C1 segment of cervical spinal cord (tissue), 14 donors: Measurements from ENCODE around the gene VPS35L.
"Not testable (repeated sequence)": the region's sequence is repeated elsewhere in the genome, so short reads cannot be mapped to it uniquely, and the experiment has no call there.

Experiments used
- DNase-seq, 14 donors: peaks; one replicate each; lab custom pipeline; 2025; lab: John Stamatoyannopoulos, UW

VPS35L gene

DNA sequence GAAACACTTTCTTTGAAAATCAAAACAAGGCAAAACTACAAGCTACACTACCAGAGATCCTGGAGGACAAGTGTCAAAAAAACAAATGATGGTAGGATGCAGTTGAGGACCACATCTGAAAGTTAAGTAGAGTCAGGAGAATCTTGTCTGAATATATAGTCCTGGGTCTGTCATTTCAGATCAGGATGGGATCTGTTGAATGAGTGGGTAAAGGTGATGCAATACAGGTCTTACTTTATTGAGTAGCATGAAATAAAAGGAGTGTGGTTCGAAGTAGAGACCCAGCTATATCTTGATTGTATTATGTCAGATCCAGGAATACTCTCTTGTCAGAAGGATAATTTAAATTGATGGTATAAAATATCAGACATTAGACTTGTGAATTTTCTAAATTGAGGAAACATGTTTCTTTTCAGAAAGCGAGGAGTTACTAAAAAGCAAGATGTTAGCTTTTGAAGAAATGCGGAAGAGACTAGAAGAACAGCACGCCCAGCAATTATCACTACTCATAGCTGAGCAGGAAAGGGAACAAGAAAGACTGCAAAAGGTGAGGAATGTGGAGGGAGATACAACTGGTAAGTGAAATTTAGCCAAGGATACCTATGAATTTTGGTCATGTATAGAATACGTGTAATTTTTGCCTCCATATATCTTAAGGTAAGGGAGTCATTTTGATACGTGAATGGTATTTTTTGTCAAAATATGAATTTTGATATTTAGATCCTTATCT is 15.1 kb upstream of the VPS35L start:
- DNase-seq: no peak

DNA sequence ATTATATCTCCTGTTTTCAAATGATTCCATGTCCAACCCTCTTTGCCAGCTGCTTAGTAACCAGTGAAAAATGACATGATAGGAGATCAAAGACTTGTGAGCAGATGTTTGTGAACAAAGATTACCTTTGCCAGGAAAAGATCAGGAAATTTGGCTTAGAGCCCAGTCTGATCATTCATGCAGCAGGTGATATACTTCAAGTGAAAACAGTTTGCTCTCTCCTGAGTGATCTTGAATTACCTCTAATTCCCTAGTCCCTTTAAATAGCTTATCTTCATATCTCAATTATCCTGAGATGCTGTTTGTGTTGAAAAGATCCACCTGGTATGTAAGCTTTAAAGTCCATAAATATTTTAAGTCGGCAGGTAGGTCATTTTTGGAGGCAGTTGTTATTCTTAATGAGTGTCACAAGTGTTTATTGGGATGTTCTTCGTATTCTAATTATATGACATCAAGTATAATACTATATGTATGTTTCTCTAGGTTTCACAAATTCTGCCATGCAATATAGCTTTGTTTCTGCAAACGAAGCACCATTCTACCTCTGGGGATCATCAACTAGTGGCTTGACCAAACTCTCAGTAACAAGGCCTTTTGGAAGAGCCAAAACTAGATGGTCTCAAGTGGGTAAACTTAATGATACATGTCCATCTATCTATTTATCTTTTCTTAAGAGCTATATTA is 13.2 kb upstream of the VPS35L start:
- DNase-seq: no peak

DNA sequence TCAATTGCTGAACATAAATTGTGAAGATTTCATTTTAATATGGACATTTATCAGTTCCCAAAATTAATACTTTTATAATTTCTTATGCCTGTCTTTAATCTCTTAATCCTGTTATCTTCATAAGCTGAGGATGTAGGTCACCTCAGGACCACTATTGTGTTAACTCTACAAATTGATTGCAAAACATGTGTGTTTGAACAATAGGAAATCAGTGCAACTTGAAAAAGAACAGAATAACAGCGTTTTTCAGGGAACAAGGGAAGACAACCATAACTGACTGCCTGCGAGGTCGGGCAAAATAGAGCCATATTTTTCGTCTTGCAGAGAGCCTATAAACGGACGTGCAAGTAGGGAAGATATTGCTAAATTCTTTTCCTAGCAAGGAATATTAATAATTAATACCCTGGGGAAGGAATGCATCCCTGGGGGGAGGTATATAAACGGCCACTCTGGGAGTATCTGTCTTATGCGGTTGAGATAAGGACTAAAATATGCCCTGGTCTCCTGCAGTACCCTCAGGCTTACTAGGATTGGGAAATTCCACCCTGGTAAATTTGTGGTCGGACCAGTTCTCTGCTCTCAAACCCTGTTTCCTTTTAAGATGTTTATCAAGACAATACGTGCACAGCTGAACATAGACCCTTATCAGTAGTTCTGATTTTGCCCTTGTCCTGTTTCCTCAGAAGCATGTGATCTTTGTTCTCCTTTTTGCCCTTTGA is 12.1 kb upstream of the VPS35L start:
- not testable (repeated sequence) for DNase-seq

DNA sequence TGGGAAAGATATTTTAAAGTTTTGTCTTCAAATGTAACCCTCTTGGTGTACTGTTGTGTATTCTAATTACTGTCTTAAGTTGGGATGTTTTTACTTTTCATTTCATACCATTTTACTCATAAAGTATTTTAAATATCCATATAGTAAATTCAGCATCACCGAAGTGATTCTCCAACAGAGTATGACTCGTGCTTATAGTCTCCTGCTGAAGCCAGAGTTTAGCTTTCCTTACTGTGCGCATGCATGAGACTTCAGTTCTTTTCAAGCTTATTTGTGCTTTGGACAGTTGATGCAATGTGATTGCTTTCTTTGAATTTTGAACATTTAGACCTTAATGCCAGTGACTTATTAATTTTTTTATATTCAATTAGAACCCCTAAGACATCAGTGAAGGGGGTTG is 7.4 kb upstream of the VPS35L start:
- no peak for DNase-seq

DNA sequence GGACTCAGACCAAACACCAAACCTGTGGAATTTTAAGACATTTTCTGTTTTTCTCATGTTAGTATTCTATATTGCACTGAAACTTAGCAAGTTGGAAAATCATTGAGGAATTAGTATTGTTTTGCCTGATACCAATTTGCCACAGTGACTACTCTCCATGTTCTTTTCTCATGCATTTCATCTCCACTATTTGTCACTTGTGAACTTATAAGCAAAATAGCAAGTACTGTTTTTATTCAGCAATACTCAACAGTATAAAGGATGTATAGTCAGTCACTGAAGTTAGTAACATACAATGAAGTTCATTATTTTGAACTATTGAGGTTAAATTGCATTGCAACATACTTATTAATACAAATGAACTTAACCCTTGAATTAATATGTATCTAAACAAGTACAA is 5.8 kb upstream of the VPS35L start:
- DNase-seq: no peak

DNA sequence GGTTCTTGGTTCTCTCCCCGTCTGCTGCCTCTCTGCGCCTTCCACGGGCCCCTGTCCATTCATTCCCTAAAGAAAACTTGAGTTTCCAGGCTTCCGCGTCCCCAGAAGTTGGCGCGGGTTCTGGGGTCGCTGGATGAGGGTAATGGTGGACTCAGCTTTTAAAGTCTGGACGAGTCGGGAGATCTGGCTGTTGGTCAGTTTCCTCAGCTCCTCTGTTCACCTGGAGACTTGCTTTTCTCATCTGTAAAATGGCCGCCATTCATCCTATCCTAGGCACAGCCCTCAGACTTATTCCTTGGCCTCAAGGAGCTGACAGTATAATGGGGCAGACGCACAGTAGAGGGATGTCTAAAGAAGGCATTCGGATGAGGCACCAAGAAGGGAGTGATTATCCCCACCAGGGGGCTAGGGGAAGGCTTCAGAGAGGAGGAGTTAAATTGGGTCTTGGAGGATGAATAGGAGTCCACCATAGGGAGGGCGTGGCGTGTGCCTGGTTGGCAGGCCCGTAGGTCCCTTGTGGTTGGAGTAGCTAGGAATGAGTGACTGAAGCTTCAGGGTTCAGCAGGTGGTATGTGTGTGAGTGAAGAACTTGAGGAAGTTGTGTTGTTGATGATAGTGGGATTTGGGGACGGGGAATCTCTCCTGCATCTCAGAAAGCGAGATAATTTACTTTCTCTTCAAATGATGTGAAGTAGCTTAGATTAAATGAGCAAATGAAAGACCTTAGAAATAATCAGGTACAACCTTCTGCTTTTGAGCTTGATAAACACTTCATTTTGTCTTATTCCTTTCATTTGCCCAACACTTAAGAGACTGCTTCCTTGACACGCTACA is 652 bp downstream of the VPS35L start:
- no peak for DNase-seq

DNA sequence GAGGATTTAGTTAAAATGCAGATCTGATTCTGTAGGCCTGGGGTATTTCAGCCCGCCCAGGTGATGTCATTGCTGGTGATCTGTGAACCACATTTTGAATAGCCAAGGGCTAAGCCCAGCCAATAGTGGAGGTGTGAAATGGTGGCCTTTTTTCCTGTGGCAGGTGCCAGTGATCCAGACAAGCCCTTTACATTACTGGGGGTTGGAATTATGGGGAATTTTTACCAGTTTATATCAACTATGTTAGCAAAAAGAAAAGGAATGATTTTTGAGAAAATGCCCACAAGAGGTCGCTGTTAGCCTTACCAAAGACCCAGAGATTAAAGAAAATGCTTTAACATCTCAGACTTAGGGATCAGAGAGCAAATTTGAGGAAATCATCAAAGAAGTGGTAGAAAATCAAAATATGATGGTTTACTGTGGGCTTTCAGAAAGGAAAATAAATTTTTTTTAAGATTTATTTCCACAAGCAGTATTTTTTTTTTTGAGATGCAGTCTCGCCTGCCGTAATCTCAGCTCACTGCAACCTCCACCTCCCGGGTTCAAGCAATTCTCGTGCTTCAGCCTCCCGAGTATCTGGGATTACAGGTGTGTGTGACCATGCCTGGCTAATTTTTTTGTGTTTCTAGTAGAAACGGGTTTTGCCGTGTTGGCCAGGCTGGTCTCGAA is 3.9 kb downstream of the VPS35L start:
- DNase-seq: peak in 3 of 14 donors; percentile 8 to 30 (median 14)

DNA sequence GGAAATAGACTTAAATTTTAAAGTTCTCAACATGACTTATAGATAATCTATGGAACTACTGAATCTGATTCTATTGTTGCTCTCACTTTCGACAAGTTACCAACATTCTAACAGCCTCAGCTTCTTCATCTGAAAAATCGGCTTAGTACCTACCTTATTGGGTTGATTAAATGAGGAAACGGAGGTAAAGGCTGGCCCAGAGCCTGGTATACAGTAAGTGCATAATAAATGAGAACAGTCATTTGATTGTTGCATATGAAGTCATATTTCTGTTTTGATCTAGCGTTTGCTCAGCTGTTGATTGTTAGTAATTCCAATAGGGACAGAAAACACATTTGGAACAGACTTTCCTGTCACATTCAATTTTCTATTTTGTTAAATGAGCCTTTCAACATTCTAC is 4.6 kb downstream of the VPS35L start:
- DNase-seq: no peak

DNA sequence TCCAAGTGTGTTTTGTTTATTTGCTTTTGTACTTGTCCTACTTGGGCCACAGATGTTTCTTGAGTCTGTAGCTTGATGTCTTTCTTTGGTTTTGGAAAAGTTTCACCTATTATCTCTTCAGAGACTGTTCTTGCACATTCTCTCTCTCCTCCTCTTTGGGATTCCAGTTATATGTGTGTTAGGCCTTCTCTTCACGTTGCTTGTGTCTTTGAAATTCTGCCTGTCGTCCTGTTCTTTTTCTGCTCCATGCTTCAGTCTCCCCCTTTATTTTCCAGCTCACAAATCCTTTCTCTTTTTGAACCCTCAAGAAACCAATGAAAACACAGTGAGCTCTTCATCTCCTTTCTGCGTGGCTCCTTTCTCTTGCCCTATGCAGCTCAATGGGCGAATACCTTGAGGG is 7.9 kb downstream of the VPS35L start:
- DNase-seq: no peak

DNA sequence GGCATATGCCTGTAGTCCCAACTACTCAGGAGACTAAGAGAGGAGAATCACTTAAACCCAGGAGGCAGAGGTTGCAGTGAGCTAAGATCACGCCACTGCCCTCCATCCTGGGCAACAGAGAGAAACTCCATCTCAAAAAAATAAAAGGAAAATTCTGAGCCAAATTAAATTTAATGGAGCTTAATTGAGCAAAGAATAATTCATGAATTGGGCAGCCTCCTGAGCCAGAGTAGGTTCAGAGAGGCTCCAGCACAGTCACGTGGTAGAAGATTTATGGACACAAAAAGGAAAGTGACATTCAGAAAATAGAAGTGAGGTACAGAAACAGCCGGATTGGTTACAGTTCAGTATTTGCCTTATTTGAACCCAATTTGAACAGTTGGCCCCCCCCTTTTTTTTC is 10.9 kb downstream of the VPS35L start:
- DNase-seq: no peak

DNA sequence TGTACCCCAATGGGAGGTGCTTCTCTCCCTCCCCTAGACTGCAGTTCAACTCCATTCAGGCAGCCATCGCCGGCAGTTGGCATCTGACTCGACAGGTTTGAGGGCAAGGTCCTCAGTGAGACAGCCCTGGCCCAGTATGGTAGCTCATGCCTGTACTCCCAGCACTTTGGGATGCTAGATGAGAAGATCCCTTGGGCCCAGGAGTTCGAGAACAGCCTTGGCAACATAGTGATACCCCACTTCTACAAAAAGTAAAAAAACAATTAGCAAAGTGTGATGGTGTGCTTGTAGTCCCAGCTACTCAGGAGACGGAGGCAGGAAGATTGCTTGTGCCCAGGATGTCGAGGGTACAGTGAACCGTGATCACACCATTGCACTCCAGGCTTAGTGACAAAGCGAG is 12.1 kb downstream of the VPS35L start:
- no peak for DNase-seq

DNA sequence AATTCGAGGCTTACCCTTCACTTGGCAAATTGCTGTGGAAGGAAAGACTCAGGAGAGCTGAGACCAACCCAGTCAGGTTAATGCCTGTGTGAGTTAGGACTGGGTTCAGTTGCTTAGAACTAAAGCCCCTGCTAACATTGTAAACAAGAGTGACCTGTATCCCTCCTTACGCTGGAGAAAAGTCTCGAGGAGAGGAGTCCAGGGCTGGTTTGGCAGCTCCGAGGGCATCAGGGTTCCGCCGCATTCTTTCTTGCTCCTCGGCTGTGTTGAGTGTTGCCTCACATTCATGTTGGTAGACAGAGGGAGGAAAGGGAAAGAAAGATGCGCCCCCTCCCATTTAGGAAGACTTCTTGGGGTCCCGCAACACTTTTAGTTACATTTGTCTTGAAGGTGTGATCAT is 18.5 kb downstream of the VPS35L start:
- no peak for DNase-seq

DNA sequence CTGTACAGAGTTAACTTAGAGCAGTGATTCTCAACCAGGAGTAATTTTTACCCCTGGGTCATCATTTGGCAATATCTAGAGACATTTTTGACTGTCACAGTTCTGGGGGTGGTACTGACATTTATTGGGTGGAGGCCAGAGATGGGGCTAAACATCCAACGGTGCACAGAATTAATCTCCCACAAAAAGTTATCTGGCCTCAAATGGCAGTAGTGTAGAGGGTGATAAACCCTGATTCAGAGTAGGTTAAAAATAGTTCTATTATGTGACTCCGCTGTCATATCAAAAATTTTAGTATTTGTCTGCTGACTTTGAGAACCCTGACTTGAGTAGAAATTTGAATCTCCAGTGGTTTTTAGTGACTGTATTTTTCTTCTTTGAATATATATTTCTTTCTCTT is 19.1 kb downstream of the VPS35L start:
- DNase-seq: no peak

DNA sequence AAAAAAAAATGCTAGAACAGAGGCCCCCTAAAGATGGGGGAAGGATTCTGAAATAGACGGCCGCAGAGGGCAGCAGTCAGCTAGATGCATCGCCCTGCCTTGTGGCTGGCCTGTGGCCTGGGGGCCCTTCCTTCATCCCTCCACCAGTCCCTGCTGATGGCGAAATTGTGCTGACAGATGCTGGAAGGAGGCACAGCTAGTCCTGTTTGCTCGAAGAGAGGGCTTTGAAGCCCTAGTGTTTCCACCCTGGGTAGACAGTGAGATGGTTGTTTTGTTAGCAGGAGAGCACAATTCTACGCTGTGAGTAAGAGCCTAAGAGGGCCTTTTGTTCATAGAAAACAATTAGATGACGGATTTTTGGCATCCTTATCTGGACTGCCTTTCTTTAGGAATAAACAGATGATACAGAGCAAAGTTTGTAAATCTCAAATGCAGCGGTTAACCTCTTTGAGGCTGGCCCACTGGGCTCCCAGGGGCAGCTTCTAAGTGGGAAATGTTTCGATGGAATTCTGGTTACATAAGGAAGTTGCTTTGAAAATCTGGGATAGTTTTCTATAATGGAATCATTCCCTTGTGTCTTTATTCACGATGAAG is 23.0 kb downstream of the VPS35L start:
- DNase-seq: peak in 13 of 14 donors; percentile 11 to 89 (median 80)

DNA sequence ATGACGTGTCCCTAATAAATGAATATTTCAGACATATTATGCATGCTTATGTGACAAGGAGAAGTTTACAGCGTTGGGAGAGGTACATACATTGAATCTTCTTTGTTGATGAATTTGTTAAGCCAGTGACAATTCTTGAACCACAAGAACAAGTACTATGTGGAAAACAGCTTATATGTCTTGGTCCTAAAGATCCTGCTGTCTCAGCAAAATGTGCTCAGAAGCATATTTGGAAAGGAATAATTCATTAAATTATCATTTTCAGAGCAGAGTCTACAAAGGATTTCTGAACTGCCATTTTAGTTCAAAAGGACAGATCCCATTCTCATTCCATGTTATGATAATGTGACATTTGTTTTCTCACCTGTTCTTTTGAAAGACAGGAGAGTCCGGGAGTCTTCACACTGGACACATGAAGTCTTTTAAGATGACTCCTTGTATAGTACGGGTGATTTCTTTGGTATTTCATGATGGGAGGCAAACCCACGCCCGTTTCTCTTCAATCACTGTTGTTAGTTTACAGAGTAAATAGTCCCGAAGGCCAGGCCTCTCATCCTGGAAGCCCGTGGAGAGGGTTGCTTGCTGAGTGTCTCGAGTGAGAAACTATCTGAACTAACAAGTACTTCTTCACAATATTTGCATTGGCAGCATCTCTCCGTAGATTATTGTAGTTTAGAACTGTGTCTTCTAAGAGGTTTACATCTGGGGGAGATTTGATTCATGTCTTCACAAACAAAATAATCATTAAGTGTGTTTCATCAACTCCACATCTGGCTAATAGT is 26.7 kb downstream of the VPS35L start:
- DNase-seq: no peak

DNA sequence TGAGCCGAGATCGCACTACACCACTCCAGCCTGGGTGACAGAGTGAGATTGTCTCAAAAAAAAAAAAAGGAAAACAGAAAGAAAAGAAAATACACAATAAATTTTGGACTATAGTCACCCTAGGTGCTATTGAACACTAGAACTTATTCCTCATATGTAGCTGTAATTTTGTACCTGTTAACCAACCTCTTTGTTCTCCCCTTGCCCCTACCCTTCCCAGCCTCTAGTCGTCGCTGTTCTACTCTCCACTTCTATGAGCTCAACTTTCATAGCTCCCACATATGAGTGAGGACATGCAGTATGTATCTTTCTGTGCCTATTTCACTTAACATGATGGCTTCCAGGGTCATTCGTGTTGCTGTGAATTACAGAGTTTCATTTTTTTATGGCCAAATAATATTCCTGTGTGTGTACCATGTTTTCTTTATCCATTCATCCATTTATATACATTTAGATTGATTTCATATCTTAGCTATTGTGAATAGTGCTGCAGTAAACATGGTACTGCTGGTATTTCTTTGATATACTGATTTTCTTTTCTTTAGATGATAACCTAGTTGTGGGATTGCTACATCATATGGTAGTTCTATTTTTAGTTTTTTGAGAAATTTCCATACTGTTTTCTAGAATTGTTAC is 28.3 kb downstream of the VPS35L start:
- peak in 1 of 14 donors; percentile 6 for DNase-seq

DNA sequence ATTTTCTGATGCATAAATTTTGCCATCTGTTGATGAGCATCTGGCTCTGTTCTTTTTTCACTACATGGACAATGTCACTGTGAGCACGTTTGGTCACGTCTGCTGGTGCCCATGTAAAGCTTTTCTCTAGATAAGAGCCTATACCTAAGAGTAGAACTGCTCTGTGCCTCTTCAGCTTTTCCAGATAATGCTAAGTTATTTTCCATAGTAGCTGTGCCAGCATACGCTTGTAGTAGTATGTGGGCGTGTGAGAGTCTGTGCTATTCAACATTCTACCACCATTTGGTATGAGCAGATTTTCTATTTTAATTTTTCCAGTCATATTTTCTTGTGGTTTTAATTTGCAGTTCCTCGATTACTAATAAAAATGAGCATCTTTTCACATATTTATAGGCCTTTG is 33.2 kb downstream of the VPS35L start:
- no peak for DNase-seq

DNA sequence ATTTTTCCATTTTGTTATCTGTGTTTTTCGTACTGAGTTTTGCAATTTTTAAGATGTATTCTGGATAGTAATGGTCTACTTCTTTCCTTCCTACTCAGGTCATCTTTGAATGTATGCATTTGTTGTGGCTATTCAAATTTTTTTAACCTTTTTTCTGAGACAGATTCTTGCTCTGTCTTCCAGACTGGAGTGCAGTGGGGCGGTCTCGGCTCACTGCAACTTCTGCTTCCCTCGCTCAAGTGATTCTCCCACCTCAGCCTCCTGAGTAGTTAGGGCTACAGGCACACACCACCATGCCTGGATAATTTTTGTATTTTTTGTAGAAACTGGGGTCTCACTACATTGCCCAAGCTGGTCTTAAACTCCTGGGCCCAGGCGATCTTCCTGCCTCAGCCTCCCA is 33.6 kb downstream of the VPS35L start:
- no peak for DNase-seq

DNA sequence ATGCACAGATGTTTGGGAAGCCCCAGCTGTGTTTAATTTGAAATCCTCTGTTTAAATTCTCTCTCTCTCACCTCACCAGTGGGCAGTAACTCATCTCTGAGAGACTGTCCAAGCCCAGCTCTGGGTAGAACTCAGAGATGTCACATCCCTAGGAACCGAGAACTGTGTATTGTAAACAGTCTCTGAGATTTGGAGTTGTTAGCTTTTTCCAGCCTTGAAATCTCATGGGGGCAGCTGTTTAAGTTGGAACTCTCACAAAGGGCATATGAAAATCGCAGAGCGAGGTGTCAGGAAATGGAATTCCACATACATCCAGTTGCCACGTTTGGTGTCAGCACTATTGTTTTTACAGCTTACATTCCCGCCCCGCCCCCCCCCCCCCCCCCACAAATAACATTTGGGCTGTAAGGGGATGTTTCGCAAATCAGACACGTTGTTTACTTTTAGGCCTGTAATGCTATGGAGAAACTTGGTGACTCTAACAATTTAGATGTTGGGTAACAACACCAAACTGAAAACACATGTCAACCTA is 34.3 kb downstream of the VPS35L start:
- DNase-seq: no peak
